ENCODE measurements around the gene TGFBR2. TPM values are rescaled to one million over a fixed set of nuclear protein-coding genes. Genes with fewer than 3 reads are reported as not detected.

The TGFBR2 gene
- polyA plus RNA-seq, 1 of the 3 experiments (the other 2 are of a cell fraction): 48.3 TPM

DNA sequence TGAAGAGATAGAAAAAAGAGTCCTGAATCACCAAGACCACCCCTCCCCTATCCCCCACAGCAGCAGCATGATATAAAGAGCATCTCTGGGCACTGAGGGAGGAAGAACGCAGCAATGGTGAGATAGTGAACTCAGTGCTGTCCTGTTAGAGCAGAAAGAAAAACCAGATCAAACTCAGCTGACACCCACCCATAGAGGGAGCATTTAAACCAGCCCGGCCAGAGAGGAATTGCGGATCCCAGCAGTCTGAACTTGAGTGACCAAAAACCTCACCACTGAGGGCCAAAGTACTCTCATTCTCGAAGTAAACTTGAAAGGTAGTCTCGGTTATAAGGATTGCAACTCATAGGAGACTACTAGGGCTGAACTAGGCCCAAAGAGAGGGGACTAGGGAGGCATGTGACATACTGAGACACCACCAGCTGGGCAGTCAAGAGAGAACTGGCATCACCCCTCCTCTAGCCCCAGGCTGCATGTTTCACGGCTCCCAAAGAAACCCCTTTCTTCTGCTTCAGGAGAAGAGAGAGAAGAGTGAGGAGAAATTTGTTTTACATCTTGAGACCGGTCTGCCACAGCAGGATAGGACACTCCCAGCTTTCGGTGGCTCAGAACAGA lies 39.2 kb upstream of the TGFBR2 start:
- Histone ChIP-seq H2AFZ (ENCODE audit: low read depth) (no peak overlapping the region), H3K9me3 (no peaks in the 10 kb centered on the region), H4K20me1 (ENCODE audit: insufficient read depth) (no peaks in the 10 kb centered on the region), H3K4me1 (ENCODE audit: control insufficient read depth in 1 of 2, insufficient read depth in 2 of 2, low read depth in 1 of 2, low read length in 1 of 2) (no peaks in the 10 kb centered on the region), H3K4me2 (no peak overlapping the region), H3K9me2 (no peaks in the 10 kb centered on the region), H3F3A (replicated peaks; ENCODE audit: insufficient read depth) (no peaks in the 10 kb centered on the region), H3K27ac (ENCODE audit: low read depth in 2 of 2, low read length in 1 of 2) (no peak overlapping the region), H3K4me3 (ENCODE audit: low read depth in 2 of 2, low read length in 1 of 2) (no peak overlapping the region), H3K27me3 (ENCODE audit: insufficient read depth) (no peaks in the 10 kb centered on the region), H3K79me2 (ENCODE audit: insufficient read depth) (no peaks in the 10 kb centered on the region), H3K9ac (no peak overlapping the region), H3K36me3 (replicated peaks in 1 of 2; ENCODE audit: control insufficient read depth in 1 of 2, insufficient read depth in 2 of 2, low read length in 1 of 2) (no peaks in the 10 kb centered on the region)
- CTCF ChIA-PET: no interaction called here
- no peak for DNase-seq
- WGBS (ENCODE audit: low lambda C conversion rate): 93% methylated on average over 8 of the region's 8 CpGs
- POLR2A ChIA-PET: no interaction called here
- TF ChIP-seq, protein P1, sequence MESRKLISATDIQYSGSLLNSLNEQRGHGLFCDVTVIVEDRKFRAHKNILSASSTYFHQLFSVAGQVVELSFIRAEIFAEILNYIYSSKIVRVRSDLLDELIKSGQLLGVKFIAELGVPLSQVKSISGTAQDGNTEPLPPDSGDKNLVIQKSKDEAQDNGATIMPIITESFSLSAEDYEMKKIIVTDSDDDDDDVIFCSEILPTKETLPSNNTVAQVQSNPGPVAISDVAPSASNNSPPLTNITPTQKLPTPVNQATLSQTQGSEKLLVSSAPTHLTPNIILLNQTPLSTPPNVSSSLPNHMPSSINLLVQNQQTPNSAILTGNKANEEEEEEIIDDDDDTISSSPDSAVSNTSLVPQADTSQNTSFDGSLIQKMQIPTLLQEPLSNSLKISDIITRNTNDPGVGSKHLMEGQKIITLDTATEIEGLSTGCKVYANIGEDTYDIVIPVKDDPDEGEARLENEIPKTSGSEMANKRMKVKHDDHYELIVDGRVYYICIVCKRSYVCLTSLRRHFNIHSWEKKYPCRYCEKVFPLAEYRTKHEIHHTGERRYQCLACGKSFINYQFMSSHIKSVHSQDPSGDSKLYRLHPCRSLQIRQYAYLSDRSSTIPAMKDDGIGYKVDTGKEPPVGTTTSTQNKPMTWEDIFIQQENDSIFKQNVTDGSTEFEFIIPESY (IDR thresholded peaks at IDR 0.05; ENCODE audit: borderline replicate concordance, low read depth): no peak
- no peak for TF ChIP-seq YY1 (IDR thresholded peaks at IDR 0.05; ENCODE audit: low read depth)
- TF ChIP-seq FOXM1 (IDR thresholded peaks at IDR 0.05; ENCODE audit: low read depth): no peak
- no peak for TF ChIP-seq PBX3 (IDR thresholded peaks at IDR 0.05)
- TF ChIP-seq, protein P2, sequence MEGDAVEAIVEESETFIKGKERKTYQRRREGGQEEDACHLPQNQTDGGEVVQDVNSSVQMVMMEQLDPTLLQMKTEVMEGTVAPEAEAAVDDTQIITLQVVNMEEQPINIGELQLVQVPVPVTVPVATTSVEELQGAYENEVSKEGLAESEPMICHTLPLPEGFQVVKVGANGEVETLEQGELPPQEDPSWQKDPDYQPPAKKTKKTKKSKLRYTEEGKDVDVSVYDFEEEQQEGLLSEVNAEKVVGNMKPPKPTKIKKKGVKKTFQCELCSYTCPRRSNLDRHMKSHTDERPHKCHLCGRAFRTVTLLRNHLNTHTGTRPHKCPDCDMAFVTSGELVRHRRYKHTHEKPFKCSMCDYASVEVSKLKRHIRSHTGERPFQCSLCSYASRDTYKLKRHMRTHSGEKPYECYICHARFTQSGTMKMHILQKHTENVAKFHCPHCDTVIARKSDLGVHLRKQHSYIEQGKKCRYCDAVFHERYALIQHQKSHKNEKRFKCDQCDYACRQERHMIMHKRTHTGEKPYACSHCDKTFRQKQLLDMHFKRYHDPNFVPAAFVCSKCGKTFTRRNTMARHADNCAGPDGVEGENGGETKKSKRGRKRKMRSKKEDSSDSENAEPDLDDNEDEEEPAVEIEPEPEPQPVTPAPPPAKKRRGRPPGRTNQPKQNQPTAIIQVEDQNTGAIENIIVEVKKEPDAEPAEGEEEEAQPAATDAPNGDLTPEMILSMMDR (IDR thresholded peaks at IDR 0.05): no peak
- TF ChIP-seq GABPA (IDR thresholded peaks at IDR 0.05; ENCODE audit: low read depth): no peak
- no peak for TF ChIP-seq TEAD4 (IDR thresholded peaks at IDR 0.05; ENCODE audit: borderline replicate concordance, insufficient read depth)
- TF ChIP-seq, protein P3, sequence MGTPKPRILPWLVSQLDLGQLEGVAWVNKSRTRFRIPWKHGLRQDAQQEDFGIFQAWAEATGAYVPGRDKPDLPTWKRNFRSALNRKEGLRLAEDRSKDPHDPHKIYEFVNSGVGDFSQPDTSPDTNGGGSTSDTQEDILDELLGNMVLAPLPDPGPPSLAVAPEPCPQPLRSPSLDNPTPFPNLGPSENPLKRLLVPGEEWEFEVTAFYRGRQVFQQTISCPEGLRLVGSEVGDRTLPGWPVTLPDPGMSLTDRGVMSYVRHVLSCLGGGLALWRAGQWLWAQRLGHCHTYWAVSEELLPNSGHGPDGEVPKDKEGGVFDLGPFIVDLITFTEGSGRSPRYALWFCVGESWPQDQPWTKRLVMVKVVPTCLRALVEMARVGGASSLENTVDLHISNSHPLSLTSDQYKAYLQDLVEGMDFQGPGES (IDR thresholded peaks at IDR 0.05; ENCODE audit: low read depth, low read length): no peak
- TF ChIP-seq RCOR1 (IDR thresholded peaks at IDR 0.05; ENCODE audit: low read length): no peak
- no peak for TF ChIP-seq USF2 (IDR thresholded peaks at IDR 0.05; ENCODE audit: borderline replicate concordance, low read depth, low read length)
- no peak for TF ChIP-seq NRF1 (IDR thresholded peaks at IDR 0.05; ENCODE audit: low read depth, low read length)
- TF ChIP-seq EP300 (IDR thresholded peaks at IDR 0.05; ENCODE audit: borderline replicate concordance in 1 of 2, low read depth in 1 of 2, low read length in 1 of 2): no peak
- TF ChIP-seq SMC3 (IDR thresholded peaks at IDR 0.05; ENCODE audit: low read depth, low read length): no peak
- no peak for TF ChIP-seq RFX5 (IDR thresholded peaks at IDR 0.05; ENCODE audit: low read length)
- TF ChIP-seq JUND (IDR thresholded peaks at IDR 0.05): no peak
- TF ChIP-seq SIN3A (IDR thresholded peaks at IDR 0.05; ENCODE audit: borderline replicate concordance, low read depth, low read length): no peak
- no peak for TF ChIP-seq FOXJ3 (CRISPR knock-in tag; IDR thresholded peaks at IDR 0.05)
- TF ChIP-seq POLR2AphosphoS5 (IDR thresholded peaks at IDR 0.05; ENCODE audit: low read depth, low read length): no peak
- no peak for TF ChIP-seq TCF12 (IDR thresholded peaks at IDR 0.05)
